Liver (tissue), 9 donors: ENCODE measurements around the gene PPP6C. TPM values are rescaled to one million over a fixed set of nuclear protein-coding genes. Genes with fewer than 3 reads are reported as not detected.

Source experiments
- DNase-seq: peaks from one replicate; pipeline ENCODE4 v3.0.0-alpha.2; 2017; ENCODE audit warnings: low spot score
- H3K27ac ChIP-seq, 2 donors: one replicate each; pipeline ENCODE4 v1.7.0; 2013; ENCODE audit warnings: inconsistent platforms in 2 of 2, low read length in 2 of 2, control low read depth in 1 of 2, low read depth in 1 of 2, mild to moderate bottlenecking in 1 of 2
- H3K27me3 ChIP-seq, 4 donors: one replicate each; pipeline versions ENCODE4 v1.6.1 to v1.7.0; 2013; ENCODE audit warnings: low read length in 3 of 4, inconsistent platforms in 1 of 4, mild to moderate bottlenecking in 1 of 4, moderate library complexity in 1 of 4; ENCODE audit not compliant: control insufficient read depth in 4 of 4, insufficient read depth in 4 of 4
- H3K36me3 ChIP-seq, 4 donors: one replicate each; pipeline versions ENCODE4 v1.6.1 to v1.7.0; 2013; ENCODE audit warnings: low read length in 3 of 4, mild to moderate bottlenecking in 3 of 4, low read depth in 1 of 4, moderate library complexity in 1 of 4; ENCODE audit not compliant: control insufficient read depth in 4 of 4, insufficient read depth in 3 of 4
- H3K4me1 ChIP-seq, 4 donors: one replicate each; pipeline versions ENCODE4 v1.6.1 to v1.7.0; 2013; ENCODE audit warnings: low read length in 3 of 4, mild to moderate bottlenecking in 3 of 4, moderate library complexity in 1 of 4; ENCODE audit not compliant: control insufficient read depth in 4 of 4, insufficient read depth in 4 of 4
- H3K4me3 ChIP-seq, 3 donors: one replicate each; pipeline versions ENCODE4 v1.6.1 to v1.7.0; 2013; ENCODE audit warnings: low read length in 3 of 3, control low read depth in 1 of 3, low read depth in 1 of 3, mild to moderate bottlenecking in 1 of 3
- H3K9ac ChIP-seq, 2 donors: one replicate each; pipeline ENCODE4 v1.7.0; 2013; ENCODE audit warnings: low read length in 2 of 2, mild to moderate bottlenecking in 2 of 2, moderate library complexity in 2 of 2, control low read depth in 1 of 2, low read depth in 1 of 2
- H3K9me3 ChIP-seq, 4 donors: one replicate each; pipeline versions ENCODE4 v1.6.1 to v1.7.0; 2013; ENCODE audit warnings: low read length in 3 of 4; ENCODE audit not compliant: control insufficient read depth in 4 of 4
- EGR1 ChIP-seq, 2 donors: IDR thresholded peaks; 2 replicates each; pipeline ENCODE4 v1.6.1; 2016 to 2018; ENCODE audit warnings: antibody characterized with exemption in 2 of 2, low read depth in 2 of 2
- GABPA ChIP-seq, 2 donors: IDR thresholded peaks in 1 of 2; conservative IDR thresholded peaks in 1 of 2; 2 replicates each; pipeline ENCODE4 v1.6.1; 2016; ENCODE audit warnings: antibody characterized with exemption in 2 of 2, mild to moderate bottlenecking in 1 of 2, moderate library complexity in 1 of 2
- HNF4A ChIP-seq, 2 donors: conservative IDR thresholded peaks; 2 replicates each; pipeline ENCODE4 v1.6.1; 2016; ENCODE audit warnings: antibody characterized with exemption in 2 of 2, mild to moderate bottlenecking in 2 of 2
- HNF4G ChIP-seq: IDR thresholded peaks from 2 replicates; pipeline ENCODE4 v1.6.1; 2016; ENCODE audit warnings: antibody characterized with exemption
- JUND ChIP-seq, 2 donors: IDR thresholded peaks; 2 replicates each; pipeline ENCODE4 v1.6.1; 2016; ENCODE audit warnings: antibody characterized with exemption in 2 of 2
- RAD21 ChIP-seq, 2 donors: IDR thresholded peaks; 2 replicates each; pipeline ENCODE4 v1.6.1; 2016; ENCODE audit warnings: antibody characterized with exemption in 2 of 2, mild to moderate bottlenecking in 2 of 2
- RXRA ChIP-seq, 2 donors: IDR thresholded peaks; 2 replicates each; pipeline ENCODE4 v1.6.1; 2017 to 2018; ENCODE audit warnings: antibody characterized with exemption in 2 of 2, mild to moderate bottlenecking in 1 of 2
- YY1 ChIP-seq: IDR thresholded peaks from 2 replicates; pipeline ENCODE4 v1.6.1; 2016; ENCODE audit warnings: antibody characterized with exemption, mild to moderate bottlenecking
- WGBS: extraction: QIAGEN DNeasy Blood & Tissue Kit; methylation state at CpG from one replicate; pipeline ENCODE4 v1.1.7; 2013; 5-methylcytosine and 5-hydroxymethylcytosine counted together
- polyA plus RNA-seq, 2 donors: library from polyadenylated mRNA; stranded (reverse) in 1 of 2; unstranded in 1 of 2; fragments of 200-250 nt in 1 of 2; fragments of >200 nt in 1 of 2; fragmentation: Nextera tagmentation in 1 of 2; extraction: Ambion mirVana in 1 of 2; gene quantifications; one replicate each; pipeline versions ENCODE4 v1.2.1 to v1.2.3, GENCODE V29; 2013 to 2015
- total RNA-seq, 2 donors: library from RNA; depleted of rRNA; stranded (reverse); fragments of >200 nt; gene quantifications; one replicate each; pipeline ENCODE4 v1.2.3, GENCODE V29; 2014
- TF ChIP-seq, protein P1 (sequence below): IDR thresholded peaks from 2 replicates; pipeline ENCODE4 v1.6.1; 2016; ENCODE audit warnings: antibody characterized with exemption, mild to moderate bottlenecking
- TF ChIP-seq, protein P2 (sequence below): fragments of 150-350 bp; IDR thresholded peaks from 2 replicates; pipeline ENCODE4 v1.5.1; 2017; ENCODE audit warnings: improper control_type of control experiment, low read depth, low read length; ENCODE audit not compliant: missing input control
- TF ChIP-seq, protein P3 (sequence below): IDR thresholded peaks from 2 replicates; pipeline ENCODE4 v1.6.1; 2016; ENCODE audit warnings: antibody characterized with exemption
- donor health status: healthy.
- donor health status: healthy.
- donor health status: healthy.
- donor health status: healthy.
- donor health status: healthy.

PPP6C gene
- total and polyA plus RNA-seq, 4 donors, result 10.1 to 14.8 (median 12.2) TPM

DNA sequence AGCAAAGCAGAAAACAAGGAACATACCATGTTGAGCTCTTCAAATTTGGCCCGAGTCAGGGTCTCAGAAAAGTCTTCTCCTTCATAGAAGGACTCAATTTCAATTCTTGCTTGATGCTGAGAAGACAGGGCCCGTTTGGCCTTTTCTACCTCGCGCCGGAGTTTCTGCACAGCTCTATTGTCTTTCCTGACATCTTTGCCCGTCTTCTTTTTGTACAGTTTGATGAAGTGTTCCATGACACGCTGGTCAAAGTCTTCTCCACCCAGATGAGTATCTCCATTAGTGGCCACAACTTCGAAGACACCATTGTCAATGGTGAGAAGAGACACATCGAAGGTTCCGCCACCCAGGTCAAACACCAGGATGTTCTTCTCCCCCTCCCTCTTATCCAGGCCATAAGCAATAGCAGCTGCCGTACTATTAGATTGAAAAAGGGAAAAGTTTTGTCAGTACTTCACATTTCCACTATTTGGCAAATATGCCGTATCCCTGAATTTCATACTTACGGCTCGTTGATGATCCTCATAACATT, 49.4 kb upstream of the PPP6C start:
- H3K4me1 ChIP-seq, result peaks cover 2 to 56% (median 45%) of the 10 kb centered on the region in 4 donors
- H3K27ac ChIP-seq, result no peak overlapping the region

GRCh38 chr9:125238127-125238914, 48.7 kb upstream of the PPP6C start:
- Histone ChIP-seq H3K27me3 (no peaks in the 10 kb centered on the region), H3K4me3 (peak overlapping the region in 2 of 3 donors; percentile 78 to 96), H3K4me1 (peaks cover 2 to 56% (median 45%) of the 10 kb centered on the region in 4 donors), H3K9me3 (no peaks in the 10 kb centered on the region), H3K9ac (no peak overlapping the region), H3K36me3 (peaks cover 5 to 52% (median 41%) of the 10 kb centered on the region in 4 donors), H3K27ac (no peak overlapping the region)
- WGBS, result 72% methylated on average over 7 of the region's 7 CpGs
- TF ChIP-seq, protein P1, sequence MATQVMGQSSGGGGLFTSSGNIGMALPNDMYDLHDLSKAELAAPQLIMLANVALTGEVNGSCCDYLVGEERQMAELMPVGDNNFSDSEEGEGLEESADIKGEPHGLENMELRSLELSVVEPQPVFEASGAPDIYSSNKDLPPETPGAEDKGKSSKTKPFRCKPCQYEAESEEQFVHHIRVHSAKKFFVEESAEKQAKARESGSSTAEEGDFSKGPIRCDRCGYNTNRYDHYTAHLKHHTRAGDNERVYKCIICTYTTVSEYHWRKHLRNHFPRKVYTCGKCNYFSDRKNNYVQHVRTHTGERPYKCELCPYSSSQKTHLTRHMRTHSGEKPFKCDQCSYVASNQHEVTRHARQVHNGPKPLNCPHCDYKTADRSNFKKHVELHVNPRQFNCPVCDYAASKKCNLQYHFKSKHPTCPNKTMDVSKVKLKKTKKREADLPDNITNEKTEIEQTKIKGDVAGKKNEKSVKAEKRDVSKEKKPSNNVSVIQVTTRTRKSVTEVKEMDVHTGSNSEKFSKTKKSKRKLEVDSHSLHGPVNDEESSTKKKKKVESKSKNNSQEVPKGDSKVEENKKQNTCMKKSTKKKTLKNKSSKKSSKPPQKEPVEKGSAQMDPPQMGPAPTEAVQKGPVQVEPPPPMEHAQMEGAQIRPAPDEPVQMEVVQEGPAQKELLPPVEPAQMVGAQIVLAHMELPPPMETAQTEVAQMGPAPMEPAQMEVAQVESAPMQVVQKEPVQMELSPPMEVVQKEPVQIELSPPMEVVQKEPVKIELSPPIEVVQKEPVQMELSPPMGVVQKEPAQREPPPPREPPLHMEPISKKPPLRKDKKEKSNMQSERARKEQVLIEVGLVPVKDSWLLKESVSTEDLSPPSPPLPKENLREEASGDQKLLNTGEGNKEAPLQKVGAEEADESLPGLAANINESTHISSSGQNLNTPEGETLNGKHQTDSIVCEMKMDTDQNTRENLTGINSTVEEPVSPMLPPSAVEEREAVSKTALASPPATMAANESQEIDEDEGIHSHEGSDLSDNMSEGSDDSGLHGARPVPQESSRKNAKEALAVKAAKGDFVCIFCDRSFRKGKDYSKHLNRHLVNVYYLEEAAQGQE, result peak; percentile 25
- TF ChIP-seq RAD21 (IDR thresholded peaks at IDR 0.05), result no peak
- TF ChIP-seq JUND (IDR thresholded peaks at IDR 0.05), result no peak
- TF ChIP-seq RXRA (IDR thresholded peaks at IDR 0.05), result no peak
- no peak for TF ChIP-seq GABPA (IDR thresholded peaks at IDR 0.05 in 1 of 2, conservative IDR thresholded peaks at IDR 0.05 in 1 of 2)
- DNase-seq, result no peak

More for the DNA sequence above, 49.4 kb upstream of the PPP6C start:
- peak overlapping the region; percentile 26 to 56 for H3K9ac ChIP-seq
- DNase-seq, result no peak
- TF ChIP-seq, protein P1, result no peak
- TF ChIP-seq GABPA (IDR thresholded peaks at IDR 0.05 in 1 of 2, conservative IDR thresholded peaks at IDR 0.05 in 1 of 2) (no peak), HNF4G (no peak), HNF4A (conservative IDR thresholded peaks at IDR 0.05) (no peak), EGR1 (IDR thresholded peaks at IDR 0.05; ENCODE audit: low read depth in 2 of 2) (no peak), RAD21 (IDR thresholded peaks at IDR 0.05) (no peak), YY1 (no peak), RXRA (IDR thresholded peaks at IDR 0.05) (no peak)
- TF ChIP-seq, protein P2, sequence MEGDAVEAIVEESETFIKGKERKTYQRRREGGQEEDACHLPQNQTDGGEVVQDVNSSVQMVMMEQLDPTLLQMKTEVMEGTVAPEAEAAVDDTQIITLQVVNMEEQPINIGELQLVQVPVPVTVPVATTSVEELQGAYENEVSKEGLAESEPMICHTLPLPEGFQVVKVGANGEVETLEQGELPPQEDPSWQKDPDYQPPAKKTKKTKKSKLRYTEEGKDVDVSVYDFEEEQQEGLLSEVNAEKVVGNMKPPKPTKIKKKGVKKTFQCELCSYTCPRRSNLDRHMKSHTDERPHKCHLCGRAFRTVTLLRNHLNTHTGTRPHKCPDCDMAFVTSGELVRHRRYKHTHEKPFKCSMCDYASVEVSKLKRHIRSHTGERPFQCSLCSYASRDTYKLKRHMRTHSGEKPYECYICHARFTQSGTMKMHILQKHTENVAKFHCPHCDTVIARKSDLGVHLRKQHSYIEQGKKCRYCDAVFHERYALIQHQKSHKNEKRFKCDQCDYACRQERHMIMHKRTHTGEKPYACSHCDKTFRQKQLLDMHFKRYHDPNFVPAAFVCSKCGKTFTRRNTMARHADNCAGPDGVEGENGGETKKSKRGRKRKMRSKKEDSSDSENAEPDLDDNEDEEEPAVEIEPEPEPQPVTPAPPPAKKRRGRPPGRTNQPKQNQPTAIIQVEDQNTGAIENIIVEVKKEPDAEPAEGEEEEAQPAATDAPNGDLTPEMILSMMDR, result no peak
- TF ChIP-seq, protein P3, sequence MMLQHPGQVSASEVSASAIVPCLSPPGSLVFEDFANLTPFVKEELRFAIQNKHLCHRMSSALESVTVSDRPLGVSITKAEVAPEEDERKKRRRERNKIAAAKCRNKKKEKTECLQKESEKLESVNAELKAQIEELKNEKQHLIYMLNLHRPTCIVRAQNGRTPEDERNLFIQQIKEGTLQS, result no peak
- H3K9me3 ChIP-seq, result no peaks in the 10 kb centered on the region
- peaks cover 5 to 47% (median 36%) of the 10 kb centered on the region in 4 donors for H3K36me3 ChIP-seq
- WGBS, result 61% methylated on average over 14 of the region's 14 CpGs
- H3K27me3 ChIP-seq, result no peaks in the 10 kb centered on the region
- H3K4me3 ChIP-seq, result peak overlapping the region; percentile 47 to 96 (median 78)
